Osteocyte (in vitro differentiated cells): ENCODE results near the gene MDC1. TPM values are rescaled to one million over a fixed set of nuclear protein-coding genes. Genes with fewer than 3 reads are reported as not detected.
"Not testable (repeated sequence)": the region's sequence is repeated elsewhere in the genome, so short reads cannot be mapped to it uniquely, and the experiment has no call there.

ENCODE experiments used
- DNase-seq: peaks from one replicate; pipeline ENCODE4 v3.0.0; 2021; ENCODE audit warnings: mixed read lengths; ENCODE audit not compliant: unreplicated experiment; ENCODE audit errors: extremely low spot score
- H3K27ac Mint-ChIP-seq: one replicate; pipeline ENCODE4 v1.8.0; 2021; ENCODE audit warnings: mild to moderate bottlenecking, mixed read lengths; ENCODE audit not compliant: unreplicated experiment
- H3K27me3 Mint-ChIP-seq: one replicate; pipeline ENCODE4 v1.8.0; 2021; ENCODE audit warnings: mixed read lengths; ENCODE audit not compliant: unreplicated experiment
- H3K36me3 Mint-ChIP-seq: one replicate; pipeline ENCODE4 v1.8.0; 2021; ENCODE audit warnings: mixed read lengths; ENCODE audit not compliant: unreplicated experiment
- H3K4me1 Mint-ChIP-seq: one replicate; pipeline ENCODE4 v1.8.0; 2021; ENCODE audit warnings: mixed read lengths; ENCODE audit not compliant: unreplicated experiment
- H3K4me3 Mint-ChIP-seq: one replicate; pipeline ENCODE4 v1.8.0; 2021; ENCODE audit warnings: mild to moderate bottlenecking, moderate library complexity, mixed read lengths; ENCODE audit not compliant: unreplicated experiment
- H3K9me3 Mint-ChIP-seq: one replicate; pipeline ENCODE4 v1.8.0; 2021; ENCODE audit warnings: mixed read lengths; ENCODE audit not compliant: unreplicated experiment
- CTCF ChIP-seq: fragments of 200-600 bp; sonication (generic); IDR thresholded peaks from 2 replicates; pipeline ENCODE4 v1.5.0; 2021; ENCODE audit warnings: antibody characterized with exemption, mild to moderate bottlenecking, moderate library complexity
- long read RNA-seq: library from polyadenylated mRNA; unstranded; transcript quantifications from one replicate; pipeline ENCODE4 v2.0.0, GENCODE V29; 2021
- total RNA-seq: library from RNA; stranded (reverse); gene quantifications from 2 replicates; pipeline ENCODE4 v1.2.1, GENCODE V29; 2021

MDC1 gene, protein sequence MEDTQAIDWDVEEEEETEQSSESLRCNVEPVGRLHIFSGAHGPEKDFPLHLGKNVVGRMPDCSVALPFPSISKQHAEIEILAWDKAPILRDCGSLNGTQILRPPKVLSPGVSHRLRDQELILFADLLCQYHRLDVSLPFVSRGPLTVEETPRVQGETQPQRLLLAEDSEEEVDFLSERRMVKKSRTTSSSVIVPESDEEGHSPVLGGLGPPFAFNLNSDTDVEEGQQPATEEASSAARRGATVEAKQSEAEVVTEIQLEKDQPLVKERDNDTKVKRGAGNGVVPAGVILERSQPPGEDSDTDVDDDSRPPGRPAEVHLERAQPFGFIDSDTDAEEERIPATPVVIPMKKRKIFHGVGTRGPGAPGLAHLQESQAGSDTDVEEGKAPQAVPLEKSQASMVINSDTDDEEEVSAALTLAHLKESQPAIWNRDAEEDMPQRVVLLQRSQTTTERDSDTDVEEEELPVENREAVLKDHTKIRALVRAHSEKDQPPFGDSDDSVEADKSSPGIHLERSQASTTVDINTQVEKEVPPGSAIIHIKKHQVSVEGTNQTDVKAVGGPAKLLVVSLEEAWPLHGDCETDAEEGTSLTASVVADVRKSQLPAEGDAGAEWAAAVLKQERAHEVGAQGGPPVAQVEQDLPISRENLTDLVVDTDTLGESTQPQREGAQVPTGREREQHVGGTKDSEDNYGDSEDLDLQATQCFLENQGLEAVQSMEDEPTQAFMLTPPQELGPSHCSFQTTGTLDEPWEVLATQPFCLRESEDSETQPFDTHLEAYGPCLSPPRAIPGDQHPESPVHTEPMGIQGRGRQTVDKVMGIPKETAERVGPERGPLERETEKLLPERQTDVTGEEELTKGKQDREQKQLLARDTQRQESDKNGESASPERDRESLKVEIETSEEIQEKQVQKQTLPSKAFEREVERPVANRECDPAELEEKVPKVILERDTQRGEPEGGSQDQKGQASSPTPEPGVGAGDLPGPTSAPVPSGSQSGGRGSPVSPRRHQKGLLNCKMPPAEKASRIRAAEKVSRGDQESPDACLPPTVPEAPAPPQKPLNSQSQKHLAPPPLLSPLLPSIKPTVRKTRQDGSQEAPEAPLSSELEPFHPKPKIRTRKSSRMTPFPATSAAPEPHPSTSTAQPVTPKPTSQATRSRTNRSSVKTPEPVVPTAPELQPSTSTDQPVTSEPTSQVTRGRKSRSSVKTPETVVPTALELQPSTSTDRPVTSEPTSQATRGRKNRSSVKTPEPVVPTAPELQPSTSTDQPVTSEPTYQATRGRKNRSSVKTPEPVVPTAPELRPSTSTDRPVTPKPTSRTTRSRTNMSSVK (N-terminal part only)
- total RNA-seq, result 37.7 and 40.1 TPM in 2 replicates
- long read RNA-seq, partial matches to known transcripts, result 7 of 8 reads
- long read RNA-seq, other reads (novel, unspliced or antisense), result 1 of 8 reads

DNA sequence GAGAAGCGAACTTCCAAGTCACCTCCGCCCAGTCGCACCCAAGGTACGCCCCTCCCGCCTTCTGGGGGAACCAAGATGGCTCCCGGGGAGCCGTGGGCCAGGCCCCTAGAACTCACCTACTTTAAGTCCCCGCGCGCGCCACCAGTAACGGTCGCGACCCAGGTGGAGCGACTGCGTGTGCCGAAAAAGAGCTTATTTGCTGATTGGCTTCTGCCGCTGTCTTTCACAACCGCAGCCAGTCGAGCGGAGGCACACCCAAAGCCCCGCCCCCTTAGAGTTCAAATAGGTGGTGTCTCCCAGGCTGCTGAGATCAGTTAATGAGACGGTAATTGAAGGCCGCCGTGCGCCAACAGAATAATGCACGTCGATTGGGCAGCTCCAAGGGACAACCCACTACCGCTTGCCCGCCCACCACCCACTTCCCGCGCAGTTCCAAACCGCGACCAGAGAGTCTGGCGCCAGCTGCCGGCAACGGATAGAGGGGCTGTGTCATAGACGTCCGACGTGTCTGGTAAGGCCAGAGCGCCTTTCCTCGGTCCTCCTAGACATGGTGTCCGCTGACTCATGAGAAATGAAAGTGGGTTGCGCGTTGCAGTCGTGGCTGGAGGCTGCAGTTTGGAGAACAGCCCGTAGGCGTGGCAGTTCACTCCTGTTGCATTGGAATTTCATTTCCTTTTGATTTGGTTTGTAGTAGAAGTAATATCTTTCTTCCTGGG, at the start of gene MDC1:
Gene MDC1, minus strand, starts transcription at position 153 of the 716 bp plus-strand sequence. CDS start 2,106 bp downstream, outside the sequence.
- H3K4me1 Mint-ChIP-seq, result peaks cover 35% of the 10 kb centered on the region
- peak; percentile 41 for TF ChIP-seq CTCF
- DNase-seq, result peak; percentile 100

GRCh38 chr6:30766461-30767157, 49.5 kb upstream of the MDC1 start:
- Mint-ChIP-seq H3K36me3 (no peaks in the 10 kb centered on the region), H3K27ac (peak overlapping the region; percentile 72), H3K9me3 (no peaks in the 10 kb centered on the region), H3K27me3 (no peaks in the 10 kb centered on the region), H3K4me3 (no peak overlapping the region), H3K4me1 (peaks cover 69% of the 10 kb centered on the region)
- no peak for TF ChIP-seq CTCF
- no peak for DNase-seq

More for the DNA sequence above, at the start of gene MDC1:
- Mint-ChIP-seq H3K36me3 (peaks cover 37% of the 10 kb centered on the region), H3K4me3 (peak within 1 kb of the TSS; percentile 96), H3K27me3 (no peaks in the 10 kb centered on the region), H3K9me3 (no peaks in the 10 kb centered on the region), H3K27ac (peak within 1 kb of the TSS; percentile 99)

DNA sequence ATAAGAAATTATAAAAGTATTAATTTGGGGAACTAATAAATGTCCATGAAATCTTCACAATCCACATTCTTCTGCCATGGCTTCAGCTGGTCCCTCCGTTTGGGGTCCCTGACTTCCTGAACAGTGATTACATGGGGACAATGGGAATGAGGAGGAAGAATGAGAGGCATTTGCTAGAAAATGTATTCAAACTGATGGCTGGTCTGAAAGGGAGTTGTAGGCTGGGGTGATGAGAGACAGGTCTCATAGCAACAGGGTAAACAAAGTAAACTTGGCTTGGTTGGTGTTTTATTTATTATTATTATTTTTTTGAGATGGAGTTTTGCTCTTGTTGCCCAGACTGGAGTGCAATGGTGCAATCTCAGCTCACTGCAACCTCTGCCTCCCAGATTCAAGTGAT, 48.4 kb upstream of the MDC1 start:
- H3K27ac Mint-ChIP-seq, result peak overlapping the region; percentile 87

DNA sequence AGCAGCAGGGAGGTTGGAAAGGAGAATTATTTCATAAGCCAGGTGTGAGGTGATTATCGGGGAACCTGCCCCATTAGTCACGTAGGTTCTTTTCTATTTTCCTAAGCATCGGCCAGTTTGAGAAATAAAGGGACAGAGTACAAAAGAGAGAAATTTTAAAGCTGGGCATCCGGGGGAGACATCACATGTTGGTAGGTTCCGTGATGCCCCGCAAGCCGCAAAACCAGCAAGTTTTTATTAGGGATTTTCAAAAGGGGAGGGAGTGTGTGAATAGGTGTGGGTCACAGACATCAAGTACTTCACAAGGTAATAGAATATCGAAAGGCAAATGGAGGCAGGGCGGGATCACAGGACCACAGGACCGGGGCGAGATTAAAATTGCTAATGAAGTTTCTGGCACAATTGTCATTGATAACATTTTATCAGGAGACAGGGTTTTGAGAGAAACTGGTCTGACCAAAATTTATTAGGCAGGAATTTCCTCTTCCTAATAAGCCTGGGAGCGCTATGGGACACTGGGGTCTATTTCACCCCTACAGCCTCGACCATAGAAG, 47.5 kb upstream of the MDC1 start:
- Mint-ChIP-seq H3K4me1 (peaks cover 79% of the 10 kb centered on the region), H3K4me3 (peak overlapping the region; percentile 23), H3K27ac (peak overlapping the region; percentile 87)
- H3K9me3 Mint-ChIP-seq, H3K27me3 Mint-ChIP-seq, DNase-seq, H3K36me3 Mint-ChIP-seq: not testable (repeated sequence)

More for the DNA sequence above, 48.4 kb upstream of the MDC1 start:
- H3K27me3 Mint-ChIP-seq, DNase-seq, H3K9me3 Mint-ChIP-seq, H3K4me3 Mint-ChIP-seq, H3K36me3 Mint-ChIP-seq: not testable (repeated sequence)
- H3K4me1 Mint-ChIP-seq, result peaks cover 76% of the 10 kb centered on the region
